NCI-H1092 (cell line): Measurements from ENCODE around the gene TMEM250.

Source experiments
- DNase-seq: peaks from one replicate; lab custom pipeline; 2025; lab: John Stamatoyannopoulos, UW

TMEM250 gene

DNA sequence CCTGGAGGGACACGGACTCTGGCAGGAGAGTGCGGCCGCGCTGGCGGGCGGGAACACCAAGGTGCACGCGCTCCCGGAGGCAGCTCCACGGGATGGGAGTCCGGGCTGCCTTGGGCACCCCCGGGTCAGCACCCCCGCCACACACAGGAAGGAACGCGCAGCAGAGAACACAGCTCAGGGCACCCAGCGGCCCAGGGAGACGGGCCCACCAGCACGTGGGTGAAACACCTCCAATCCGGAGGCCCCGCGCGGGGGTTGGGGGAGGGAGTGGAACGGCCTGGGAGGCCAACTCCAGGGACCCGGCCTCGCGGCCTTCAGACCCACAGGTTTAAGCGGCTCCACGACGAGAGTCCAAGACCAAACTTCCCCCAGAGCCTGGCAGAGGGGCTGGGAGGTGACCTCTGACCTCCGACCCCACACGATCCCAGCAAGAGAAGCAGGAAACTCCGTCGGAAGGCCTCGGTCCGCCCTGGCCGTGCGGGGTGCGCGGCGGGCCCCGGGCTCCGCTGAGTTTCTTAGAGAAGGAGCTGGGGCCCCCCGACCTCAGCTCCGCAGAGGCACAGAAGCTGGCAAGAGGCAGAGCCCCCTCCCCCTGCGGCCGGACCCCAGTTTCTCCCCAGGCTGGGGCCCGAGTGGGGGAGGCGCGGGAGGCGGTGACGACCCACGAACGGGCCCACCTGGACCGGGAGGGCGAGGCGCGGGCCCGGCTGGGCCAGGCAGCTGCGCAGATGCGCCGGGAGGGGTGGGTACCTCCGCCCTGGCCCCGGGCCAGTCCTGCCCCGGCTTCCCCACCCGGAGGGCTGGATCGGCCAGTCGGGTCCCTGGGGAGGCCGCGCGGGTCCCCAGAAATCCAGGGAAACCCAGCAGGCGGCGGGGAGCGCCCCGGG is 24.4 kb downstream of the TMEM250 start:
- DNase-seq = no peak

DNA sequence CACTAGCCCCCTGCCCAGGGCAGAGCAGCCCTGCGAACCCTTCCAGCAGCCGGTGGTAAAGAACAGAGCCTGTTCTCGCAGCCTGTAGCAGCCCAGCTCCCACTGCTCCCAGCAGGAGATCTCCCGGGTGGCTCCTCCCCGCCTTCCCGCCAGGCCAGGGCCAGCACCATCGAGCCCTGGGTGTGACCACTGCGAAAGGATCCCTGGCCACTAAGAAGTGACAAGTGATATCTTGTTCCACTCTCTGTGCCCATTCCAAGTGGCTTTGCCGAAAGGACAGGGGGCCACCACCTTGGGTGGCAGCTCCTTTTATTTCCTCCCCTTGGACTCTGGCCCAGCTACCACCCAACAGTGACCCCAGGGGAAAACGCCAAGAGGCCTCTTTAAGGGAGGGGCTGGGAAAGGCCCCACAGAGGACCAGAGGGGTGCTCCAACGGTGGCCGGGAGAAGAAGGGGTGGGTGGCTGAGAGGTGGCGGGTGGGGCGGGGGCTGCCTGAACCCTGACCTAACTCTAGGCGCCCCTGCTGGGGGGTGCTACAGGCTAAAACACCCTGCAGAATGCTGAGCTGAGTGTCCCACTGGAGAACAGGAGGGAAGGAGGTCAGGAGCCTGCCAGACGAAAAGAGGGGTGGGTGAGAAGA is 25.2 kb downstream of the TMEM250 start:
- DNase-seq = no peak

DNA sequence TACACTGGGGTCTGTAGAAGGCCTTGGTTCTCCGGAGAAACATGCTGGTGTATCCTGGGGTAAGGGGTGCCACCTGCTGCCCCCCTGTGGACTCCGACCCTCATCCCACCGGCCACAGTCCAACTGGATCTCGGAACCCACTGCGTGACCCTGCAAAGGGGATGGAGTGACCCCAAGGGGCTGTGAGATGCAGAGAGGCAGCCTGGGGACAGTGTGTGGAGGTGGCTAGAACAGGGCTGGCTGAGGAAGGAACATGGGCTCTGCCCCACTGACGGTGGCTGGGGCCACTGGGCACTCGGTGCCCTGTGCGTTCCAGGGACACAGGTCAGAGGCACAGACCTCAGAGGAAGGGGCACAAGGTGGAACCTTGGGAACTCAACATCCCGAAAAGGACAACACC is 25.9 kb downstream of the TMEM250 start:
- DNase-seq = no peak

DNA sequence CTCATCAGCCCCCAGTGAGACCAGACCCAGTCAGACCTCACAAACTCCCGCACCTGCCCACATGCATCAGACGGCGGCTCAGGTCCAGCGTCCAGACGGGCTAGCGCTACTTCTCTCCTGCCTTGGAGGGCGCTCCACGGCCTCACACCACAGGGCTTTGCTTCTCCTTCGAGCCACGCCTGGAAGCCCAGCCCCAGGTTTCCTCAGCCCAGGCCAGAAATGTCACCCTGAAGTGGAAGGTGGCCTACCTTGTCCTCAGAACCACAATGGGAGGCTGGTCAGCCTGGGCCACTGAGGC is 26.4 kb downstream of the TMEM250 start:
- no peak for DNase-seq

DNA sequence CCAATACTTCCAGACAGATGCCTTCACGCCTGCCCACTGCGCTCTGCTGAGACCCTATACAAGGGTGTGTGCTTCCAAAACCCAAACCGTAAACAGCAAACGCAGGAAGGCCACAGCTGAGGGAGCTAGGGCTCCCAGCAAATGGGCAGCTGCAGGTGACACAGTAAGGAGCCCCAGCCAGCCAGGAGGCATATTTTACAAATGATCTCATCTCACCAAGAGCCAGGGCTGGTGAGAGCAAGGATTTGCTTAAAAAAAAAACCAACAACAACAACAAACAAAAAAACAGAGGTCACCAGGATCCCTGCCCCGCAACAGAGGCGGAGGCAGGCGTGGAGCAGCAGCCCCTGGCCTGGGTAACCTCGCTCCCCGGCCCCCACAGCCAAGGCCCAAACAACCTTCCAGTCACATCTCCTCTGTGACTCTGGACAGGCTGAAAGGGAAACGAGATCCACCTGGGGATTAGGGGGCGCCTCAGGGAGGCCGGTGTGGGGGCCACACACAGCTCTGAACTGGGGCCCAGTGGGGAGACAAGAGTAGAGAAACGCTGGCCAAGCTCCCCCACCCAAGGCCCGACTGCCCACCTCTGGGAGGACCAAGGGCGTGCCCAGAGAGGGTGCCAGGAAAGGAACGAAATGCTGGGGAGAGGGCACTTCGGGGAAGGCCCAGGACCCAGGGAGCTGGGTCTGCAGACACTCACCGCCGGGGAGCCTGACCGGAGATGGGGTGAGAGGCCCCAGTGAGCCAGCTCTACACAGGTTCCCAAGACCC is 26.9 kb downstream of the TMEM250 start:
- no peak for DNase-seq

DNA sequence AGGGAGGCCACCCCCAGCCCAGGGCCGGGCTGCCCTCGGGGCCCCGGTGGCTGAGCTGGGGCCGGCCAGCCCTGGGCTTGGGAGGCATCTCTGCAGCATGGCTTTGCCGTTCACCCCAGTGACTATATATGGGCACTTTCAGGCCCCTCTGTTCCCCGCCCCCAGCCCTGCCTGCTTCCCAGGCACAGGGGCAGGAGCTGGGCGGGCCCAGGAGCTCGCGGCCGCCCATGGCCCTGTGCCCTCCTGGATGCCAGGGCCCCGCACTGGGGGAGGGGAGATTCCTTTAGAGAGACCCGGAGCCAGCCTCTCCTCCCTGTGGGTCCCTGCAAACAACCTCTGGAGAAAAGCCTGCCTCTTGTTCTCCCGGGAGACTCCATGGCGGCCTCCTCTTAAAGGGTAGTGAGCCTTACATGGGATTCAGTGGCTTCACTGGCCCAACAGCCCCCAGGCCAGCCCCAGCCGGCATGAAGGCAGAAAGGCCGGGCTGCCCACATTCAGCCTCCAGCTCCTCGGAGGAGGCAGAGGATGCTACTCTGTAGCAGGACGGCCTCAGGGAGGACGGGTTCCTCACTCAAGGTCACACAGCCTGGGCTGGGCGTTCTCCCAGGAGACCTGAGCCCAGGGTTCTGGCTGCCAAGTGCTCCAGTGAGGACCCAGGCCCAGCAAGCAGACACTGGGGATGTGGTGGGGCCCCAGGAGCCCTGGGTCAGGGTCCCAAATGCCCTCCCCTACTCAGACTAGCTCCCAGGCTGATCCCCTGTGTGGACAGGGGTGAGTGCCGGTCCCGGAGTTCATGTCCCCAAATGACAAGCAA is 27.7 kb downstream of the TMEM250 start:
- DNase-seq = no peak

DNA sequence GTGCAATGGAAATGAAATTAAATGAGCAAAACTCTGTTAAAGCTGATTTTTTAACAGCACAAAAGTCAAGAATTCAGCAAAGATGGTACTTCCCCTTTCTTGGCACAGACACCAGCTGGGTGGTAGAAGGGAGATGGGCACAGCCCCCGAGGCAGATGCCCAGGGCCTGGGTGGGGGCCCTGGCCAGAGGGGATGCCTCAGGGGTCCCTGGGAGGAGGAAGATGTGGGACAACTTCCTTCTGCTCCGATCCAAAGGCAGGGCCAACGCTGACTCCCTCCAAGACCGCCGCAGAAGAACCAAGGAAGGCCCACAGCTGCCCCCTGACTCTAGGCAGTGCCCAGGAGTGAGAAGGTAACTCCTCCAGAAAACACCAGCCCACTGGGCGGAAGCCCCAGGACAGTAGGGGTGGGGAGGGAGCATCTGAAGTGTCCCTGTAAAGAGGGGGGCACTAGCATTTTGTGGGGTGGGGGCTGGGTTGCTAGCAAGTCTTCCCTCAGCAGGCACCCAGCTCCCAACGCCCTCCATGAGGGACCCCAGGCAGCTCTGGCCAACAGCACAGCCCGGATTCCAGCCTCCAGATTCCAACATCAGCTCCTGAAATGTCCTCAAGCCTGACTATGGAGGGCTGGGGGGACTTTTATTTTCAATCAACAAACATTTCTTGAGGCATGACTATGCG is 28.5 kb downstream of the TMEM250 start:
- no peak for DNase-seq

DNA sequence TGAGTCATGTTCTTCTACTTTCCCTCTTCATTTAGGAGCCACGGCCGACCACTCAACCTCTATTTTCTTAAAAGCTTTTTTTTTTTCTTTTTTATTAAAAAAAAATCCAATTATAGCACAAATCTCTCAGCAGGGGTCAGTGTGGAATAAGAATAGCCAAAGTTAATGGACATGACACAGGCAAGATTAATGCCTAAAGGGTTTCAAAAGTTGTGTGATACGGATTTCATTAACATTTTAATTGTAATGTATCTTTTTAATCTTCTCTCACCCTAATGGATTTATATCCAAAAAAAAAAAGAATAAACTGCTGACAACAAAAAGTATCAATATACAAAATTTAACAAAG is 29.0 kb downstream of the TMEM250 start:
- DNase-seq = no peak

DNA sequence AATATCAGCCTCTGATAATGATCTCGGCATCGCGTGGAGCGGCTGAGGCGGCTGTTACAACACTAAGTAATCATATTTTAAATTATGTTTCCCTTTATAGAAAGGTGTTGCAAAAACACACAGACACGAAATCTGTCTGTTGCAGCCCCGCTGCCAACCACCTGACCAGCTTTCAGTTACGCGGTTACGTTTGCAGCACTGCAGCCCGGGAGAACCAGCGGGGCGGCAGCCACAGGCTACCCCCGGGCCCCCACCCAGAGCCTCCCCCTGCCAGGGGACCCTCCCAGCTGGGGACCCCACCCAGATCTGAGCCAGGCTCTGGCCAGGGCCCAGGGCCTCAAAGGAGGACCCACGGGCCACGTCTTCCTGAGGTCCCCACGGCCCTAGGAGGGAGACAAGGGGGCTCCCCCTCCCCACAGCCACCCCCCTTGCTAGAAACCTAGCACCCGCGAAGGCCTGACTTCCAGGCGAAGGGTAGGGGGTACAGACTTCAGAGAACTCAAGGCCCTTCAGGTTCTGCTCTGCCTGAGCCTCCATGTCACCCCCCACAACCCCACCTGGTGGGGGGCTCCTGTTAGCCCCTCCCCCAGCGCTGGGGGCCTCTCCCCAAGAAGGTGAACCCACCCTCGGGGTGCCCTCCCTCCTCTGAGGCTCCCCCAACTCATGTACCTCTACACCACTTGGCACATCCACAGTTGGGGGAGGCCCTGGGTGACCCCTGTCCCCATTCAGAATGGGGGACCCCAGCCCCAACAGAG is 29.6 kb downstream of the TMEM250 start:
- DNase-seq = no peak

DNA sequence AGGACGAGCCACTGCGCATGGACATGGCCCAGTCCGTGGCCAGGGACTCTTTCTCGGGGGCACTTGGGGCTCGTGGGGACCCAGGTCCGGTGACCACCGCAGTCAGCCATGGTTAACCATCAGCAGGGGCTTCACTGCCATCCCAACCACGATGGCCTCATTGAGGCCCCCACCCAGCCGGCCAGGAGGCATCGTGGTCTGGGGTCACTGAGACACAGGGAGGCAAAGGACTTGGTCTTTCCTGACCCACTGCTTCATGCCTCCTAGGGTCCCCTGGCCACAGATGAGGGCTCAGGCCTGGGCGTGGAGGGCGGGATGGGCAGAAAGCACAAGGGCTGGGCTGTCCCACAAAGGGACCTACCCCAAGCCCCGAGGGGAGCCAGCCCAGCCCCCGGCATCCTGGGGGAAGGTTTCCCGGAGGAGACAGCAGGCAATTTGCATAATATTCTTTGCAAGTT is 30.2 kb downstream of the TMEM250 start:
- DNase-seq = no peak

DNA sequence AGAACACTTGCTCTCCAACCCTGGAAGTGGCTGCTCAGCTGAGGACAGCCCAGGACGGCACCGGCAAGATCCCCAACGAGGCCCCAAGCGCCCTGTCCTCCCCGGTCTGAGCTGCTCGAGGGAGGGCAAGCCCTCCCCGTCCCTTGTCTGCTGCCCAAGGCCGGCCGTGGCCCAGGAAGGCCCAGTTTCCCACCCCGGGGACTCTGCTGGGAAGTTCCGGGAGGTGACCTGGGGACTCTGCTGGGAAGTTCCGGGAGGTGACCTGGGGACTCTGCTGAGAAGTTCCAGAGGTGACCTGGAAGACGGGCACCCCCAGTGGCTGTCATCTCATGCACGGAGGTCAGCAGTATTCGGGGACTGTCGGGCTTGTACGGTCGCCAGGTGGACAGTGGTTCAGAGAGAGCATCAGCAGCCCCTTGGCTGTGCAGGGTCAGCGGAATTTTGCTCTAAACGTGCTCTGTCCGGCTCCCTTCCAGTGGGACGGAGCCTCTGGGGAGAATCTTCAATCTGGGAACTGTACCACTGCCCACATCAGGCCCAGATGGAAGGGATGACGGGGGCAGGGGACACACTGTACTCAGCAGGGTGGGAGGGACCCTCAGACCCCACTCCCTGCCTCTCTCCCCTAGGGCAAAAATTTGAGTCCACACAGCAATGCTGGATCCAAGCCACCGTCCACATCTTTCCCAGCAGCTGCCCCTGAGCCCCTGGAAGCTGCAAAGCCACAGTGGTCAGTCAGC is 30.8 kb downstream of the TMEM250 start:
- DNase-seq = no peak

DNA sequence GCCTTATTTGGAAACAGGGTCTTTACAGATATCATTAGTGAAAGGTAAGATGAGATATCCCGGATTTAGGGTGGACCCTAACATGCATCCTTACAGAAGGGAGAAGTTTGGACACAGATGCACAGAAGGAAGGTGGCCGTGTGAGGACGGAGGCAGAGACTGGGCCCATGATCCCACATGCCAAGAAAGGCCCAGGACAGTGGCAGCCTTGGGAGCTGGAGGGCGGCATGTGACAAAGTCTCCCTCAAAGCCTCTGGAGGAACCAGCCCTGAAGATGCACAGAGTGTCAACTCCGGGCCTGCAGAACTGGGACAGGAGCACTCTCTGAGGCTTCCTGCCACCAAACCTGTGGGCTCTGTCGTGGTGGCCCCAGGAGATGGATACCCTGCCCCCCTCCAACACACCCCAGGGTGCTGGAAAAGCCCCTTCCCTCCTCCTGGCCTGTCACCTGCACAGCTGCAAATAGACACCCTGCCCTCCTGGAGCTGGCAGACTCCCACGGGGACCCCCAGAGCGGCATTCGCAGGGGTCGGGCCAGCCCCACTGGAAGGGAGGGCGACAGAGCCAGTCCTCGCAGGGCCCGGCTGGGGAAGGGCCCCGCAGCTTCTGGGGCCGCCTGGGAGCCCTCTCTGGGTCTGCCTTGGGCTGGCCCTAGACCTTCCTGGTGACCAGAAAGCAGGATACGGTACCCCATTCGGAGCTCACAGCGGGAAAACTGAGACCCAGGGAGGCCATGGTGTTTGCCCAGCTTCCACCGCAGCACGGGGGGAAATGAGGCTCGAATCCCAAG is 31.5 kb downstream of the TMEM250 start:
- DNase-seq = no peak

DNA sequence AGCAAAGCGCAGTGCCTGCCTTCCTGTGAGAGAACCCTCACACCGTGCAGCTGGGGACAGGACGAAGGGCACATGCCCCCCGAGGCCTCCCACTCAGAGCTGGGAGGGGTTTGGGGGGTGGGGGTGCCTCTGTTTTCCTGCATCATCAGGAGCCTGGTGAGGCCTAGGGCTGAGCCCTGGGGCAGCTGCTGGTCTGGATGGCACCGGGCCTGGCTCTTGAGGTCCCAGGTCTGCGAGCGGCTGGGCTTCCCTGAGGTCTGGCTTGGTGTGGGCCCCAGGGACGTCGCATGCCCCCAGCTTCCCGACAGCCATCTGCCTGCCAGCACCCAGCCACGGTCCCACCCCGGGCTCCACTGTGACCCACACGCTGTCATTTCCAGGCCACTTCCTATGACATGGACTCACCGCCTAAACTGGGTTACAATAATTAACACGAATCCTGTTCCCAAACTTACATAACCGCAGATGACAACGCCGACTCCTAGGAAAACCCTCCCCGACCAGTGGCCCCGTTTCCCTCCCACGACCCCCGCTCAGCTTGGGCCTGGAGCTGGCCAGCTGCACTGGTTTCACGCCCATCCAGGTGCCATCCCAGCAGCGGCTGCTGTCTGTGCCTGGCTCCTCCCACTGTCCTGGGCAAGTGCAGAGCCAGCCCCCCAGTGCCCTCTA is 32.3 kb downstream of the TMEM250 start:
- DNase-seq = no peak

DNA sequence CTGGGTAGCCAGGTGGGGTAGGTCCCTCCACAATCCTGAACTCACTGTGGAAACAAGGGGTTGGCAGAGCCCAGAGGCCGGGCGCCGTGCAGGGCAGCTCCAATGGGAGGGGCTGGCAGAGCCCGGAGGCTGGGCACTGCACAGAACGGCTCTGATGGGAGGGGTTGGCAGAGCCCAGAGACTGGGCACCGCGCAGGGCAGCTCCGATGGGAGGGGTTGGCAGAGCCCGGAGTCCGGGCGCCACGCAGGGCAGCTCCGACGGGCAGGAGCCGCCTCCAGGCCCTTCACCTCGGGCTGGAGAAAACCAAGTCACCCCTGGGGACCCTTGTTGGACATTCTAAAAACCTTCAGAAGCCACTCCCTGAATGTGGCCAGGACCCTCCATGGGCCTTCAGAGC is 32.9 kb downstream of the TMEM250 start:
- DNase-seq = no peak

DNA sequence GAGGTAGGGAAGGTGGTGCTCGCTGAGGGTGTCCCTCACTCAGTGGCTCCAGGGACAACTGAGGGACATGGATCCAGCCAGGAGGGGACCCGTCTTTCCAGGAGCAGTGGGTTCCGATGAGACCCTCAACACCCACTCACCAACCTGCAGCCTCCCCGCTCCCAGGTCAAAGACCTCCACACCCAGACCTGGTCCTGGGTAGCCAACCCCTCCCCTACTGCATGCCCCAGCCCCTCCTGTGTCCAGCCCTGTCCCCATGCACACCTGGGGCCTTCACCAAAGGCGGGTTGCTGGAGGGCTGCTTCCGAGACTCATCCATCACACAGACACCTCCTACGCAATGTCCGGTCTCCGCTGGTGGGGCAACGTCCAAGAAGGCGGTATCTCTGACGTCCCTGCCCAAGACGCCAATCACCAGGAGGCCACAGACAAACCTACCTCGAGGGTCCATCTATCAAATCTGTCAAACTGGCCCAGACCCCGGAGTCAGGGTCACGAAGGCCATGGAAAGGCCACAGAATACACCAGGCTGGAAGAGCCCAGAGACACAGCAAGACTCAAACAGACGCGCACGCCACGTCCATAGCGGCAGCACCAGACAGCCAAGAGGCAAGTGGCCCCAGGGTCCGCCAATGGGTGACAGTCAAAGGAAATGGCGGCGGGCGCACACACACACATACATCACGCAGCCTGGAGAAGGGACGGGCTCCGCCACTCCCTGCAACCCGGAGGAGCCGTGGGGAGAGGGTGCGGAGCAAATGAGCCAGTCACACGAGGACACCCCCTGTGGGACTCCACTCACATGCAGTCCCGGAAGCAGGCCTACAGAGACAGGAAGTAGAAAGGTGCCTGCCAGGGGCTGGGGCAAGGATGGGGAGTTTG is 34.4 kb downstream of the TMEM250 start:
- no peak for DNase-seq

DNA sequence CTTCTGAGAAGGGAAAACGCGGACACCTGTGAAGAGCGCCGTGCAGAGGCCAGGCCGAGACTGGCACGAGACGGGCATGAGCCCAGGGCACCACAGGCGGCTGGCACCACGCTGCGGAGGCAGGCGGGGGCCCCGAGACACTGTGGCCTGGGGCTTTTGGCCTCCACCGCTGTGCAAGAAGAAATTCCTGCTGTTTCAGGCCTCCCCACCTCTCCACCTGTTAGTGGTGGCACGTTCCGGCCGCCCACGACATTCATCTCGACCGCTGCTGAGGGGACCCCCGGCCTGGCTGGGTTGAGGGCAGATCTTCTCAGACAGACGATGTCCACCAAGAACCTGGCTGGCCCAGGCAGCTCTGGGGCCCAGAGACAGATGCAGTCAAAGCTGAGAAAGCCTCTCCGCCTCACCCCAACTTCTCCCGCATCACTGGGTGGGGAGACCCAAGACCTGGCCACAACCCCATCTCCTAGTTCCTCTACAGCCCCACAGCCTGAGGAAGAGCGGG is 35.1 kb downstream of the TMEM250 start:
- DNase-seq = no peak
